Activated gamma-delta T cell (primary cell): ENCODE measurements around the gene CRYBG1.

ENCODE experiments used
- DNase-seq: peaks from one replicate; lab custom pipeline; 2025; lab: John Stamatoyannopoulos, UW

Gene CRYBG1

GRCh38 chr6:106458021-106458986 lies 97.8 kb downstream of the CRYBG1 start:
- no peak for DNase-seq

- DNase-seq = no peak
These were observed 100.0 kb downstream of the CRYBG1 start for GRCh38 chr6:106460481-106460880.

GRCh38 chr6:106461084-106461483 lies 100.6 kb downstream of the CRYBG1 start:
- no peak for DNase-seq

- no peak for DNase-seq
These were observed 102.5 kb downstream of the CRYBG1 start for GRCh38 chr6:106462923-106463557.

- no peak for DNase-seq
These were observed 105.7 kb downstream of the CRYBG1 start for GRCh38 chr6:106466211-106466610.

GRCh38 chr6:106468935-106469334 lies 108.4 kb downstream of the CRYBG1 start:
- no peak for DNase-seq

- no peak for DNase-seq
These were observed 109.4 kb downstream of the CRYBG1 start for GRCh38 chr6:106469882-106470281.

GRCh38 chr6:106470316-106470715 lies 109.8 kb downstream of the CRYBG1 start:
- DNase-seq = no peak

- DNase-seq = no peak
These were observed 110.3 kb downstream of the CRYBG1 start for GRCh38 chr6:106470811-106471210.

- DNase-seq = no peak
These were observed 113.3 kb downstream of the CRYBG1 start for GRCh38 chr6:106473812-106474211.

GRCh38 chr6:106474466-106474865 lies 113.9 kb downstream of the CRYBG1 start:
- no peak for DNase-seq

- no peak for DNase-seq
These were observed 114.8 kb downstream of the CRYBG1 start for GRCh38 chr6:106475284-106475683.

GRCh38 chr6:106476331-106477105 lies 116.0 kb downstream of the CRYBG1 start:
- DNase-seq = no peak

GRCh38 chr6:106477146-106477545 lies 116.6 kb downstream of the CRYBG1 start:
- no peak for DNase-seq

- no peak for DNase-seq
These were observed 117.3 kb downstream of the CRYBG1 start for GRCh38 chr6:106477790-106478189.

GRCh38 chr6:106486236-106486635 lies 125.7 kb downstream of the CRYBG1 start:
- DNase-seq = no peak

- DNase-seq = no peak
These were observed 128.2 kb downstream of the CRYBG1 start for GRCh38 chr6:106488494-106489370.

- no peak for DNase-seq
These were observed 129.5 kb downstream of the CRYBG1 start for GRCh38 chr6:106490030-106490429.

GRCh38 chr6:106490436-106490835 lies 129.9 kb downstream of the CRYBG1 start:
- no peak for DNase-seq

GRCh38 chr6:106490974-106491373 lies 130.5 kb downstream of the CRYBG1 start:
- no peak for DNase-seq

- no peak for DNase-seq
These were observed 134.5 kb downstream of the CRYBG1 start for GRCh38 chr6:106495014-106495413.
